HUDEP-2 (cell line): ENCODE measurements around the gene ADCK2.
"Not testable (repeated sequence)": the region's sequence is repeated elsewhere in the genome, so short reads cannot be mapped to it uniquely, and the experiment has no call there.

Experiments
- DNase-seq, 76 experiments: peaks; one replicate each; lab custom pipeline; 2025; ENCODE audit not compliant: unreplicated experiment in 76 of 76; lab: John Stamatoyannopoulos, UW

Gene ADCK2

GRCh38 chr7:140732416-140732815 is 59.7 kb downstream of the ADCK2 start:
- DNase-seq: no peak

GRCh38 chr7:140734096-140734495 is 61.4 kb downstream of the ADCK2 start:
- no peak for DNase-seq

GRCh38 chr7:140734729-140735128 is 62.0 kb downstream of the ADCK2 start:
- no peak for DNase-seq

- DNase-seq: no peak
These were observed 65.5 kb downstream of the ADCK2 start for GRCh38 chr7:140738280-140738679.

GRCh38 chr7:140743255-140743654 is 70.5 kb downstream of the ADCK2 start:
- not testable (repeated sequence) for DNase-seq

GRCh38 chr7:140744005-140744404 is 71.3 kb downstream of the ADCK2 start:
- no peak for DNase-seq
